Tibial artery (tissue), 4 donors: Measurements from ENCODE around the gene MASP2.
"Not testable (repeated sequence)": the region's sequence is repeated elsewhere in the genome, so short reads cannot be mapped to it uniquely, and the experiment has no call there.

Experiments
- DNase-seq, 2 donors: peaks; one replicate each; pipeline ENCODE4 v3.0.0-alpha.2; 2019
- H3K27ac ChIP-seq, 2 donors: fragments of 200-600 bp; sonication (generic) in 1 of 2; 1 replicate in 1 of 2; 2 replicates in 1 of 2; pipeline ENCODE4 v1.5.1; 2018 to 2019; ENCODE audit warnings: mild to moderate bottlenecking in 1 of 2
- H3K27me3 ChIP-seq, 2 donors: fragments of 200-600 bp; sonication (generic) in 1 of 2; one replicate each; pipeline versions ENCODE4 v1.5.1 to v1.6.0; 2016 to 2019
- H3K36me3 ChIP-seq, 3 donors: fragments of 200-600 bp; sonication (generic) in 2 of 3; one replicate each; pipeline ENCODE4 v1.5.1; 2016 to 2019; ENCODE audit warnings: mild to moderate bottlenecking in 2 of 3
- H3K4me1 ChIP-seq, 4 donors: fragments of 200-600 bp; sonication (generic) in 2 of 4; 1 replicate in 3 of 4; 2 replicates in 1 of 4; pipeline ENCODE4 v1.5.1; 2016 to 2019
- H3K4me3 ChIP-seq, 2 donors: fragments of 200-600 bp; sonication (generic) in 1 of 2; 1 replicate in 1 of 2; 2 replicates in 1 of 2; pipeline ENCODE4 v1.5.1; 2018 to 2019; ENCODE audit warnings: mild to moderate bottlenecking in 2 of 2
- H3K9me3 ChIP-seq, 3 donors: fragments of 200-600 bp; sonication (generic) in 1 of 3; one replicate each; pipeline ENCODE4 v1.5.1; 2016 to 2019
- CTCF ChIP-seq, 2 experiments: fragments of 200-600 bp in 1 of 2; fragments of 450-650 bp in 1 of 2; IDR thresholded peaks; one replicate each; pipeline ENCODE4 v1.5.1; 2017 to 2019; ENCODE audit warnings: antibody characterized with exemption in 2 of 2, mild to moderate bottlenecking in 1 of 2, moderate library complexity in 1 of 2
- intact Hi-C: fragments of 100-400 bp; cut with DNase I; formaldehyde crosslinking; loops from one replicate; pipeline ENCODE4 v1.15.0; 2023; ENCODE audit warnings: low total_unique reads

Gene MASP2

DNA sequence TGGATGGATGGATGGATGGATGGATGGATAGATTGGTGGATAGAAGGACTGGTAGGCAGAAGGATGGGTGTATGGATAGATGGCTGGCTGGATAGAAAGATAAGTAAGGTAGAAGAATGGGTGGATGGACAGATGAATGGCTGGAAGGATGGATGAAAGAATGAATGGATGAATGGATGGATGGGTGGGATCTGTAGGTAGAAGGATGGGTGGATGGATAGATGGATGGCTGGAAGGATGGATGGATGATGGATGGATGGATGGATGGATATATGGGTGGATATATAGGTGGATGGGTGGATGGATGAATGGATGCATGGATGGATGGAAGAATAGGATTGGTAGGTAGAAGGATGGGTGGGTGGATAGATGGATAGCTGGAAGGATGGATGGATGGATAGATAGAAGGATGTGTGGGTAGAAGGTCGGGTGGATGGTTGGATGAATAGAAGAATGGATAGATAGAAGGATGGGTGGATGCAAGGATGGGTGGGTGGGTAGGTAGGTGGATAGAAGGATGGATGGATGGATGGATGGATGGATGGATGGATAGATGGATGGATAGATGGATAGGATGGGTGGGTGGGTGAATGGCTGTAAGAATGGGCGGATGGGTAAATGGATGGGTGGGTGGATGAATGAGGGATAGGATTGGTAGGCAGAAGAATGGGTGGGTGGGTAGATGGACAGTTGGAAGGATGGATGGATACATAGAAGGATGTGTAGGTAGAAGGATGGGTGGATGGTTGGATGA lies 7.5 kb downstream of the MASP2 start:
- no peaks in the 10 kb centered on the region for H3K36me3 ChIP-seq
- TF ChIP-seq CTCF (IDR thresholded peaks at IDR 0.05), result no peak
- peaks cover 0 to 8% (median 6%) of the 10 kb centered on the region in 4 donors for H3K4me1 ChIP-seq
- H3K4me3 ChIP-seq, result no peak overlapping the region
- peaks cover 0 to 12% of the 10 kb centered on the region in 2 donors for H3K27me3 ChIP-seq
- intact Hi-C loops, result loop anchor here (5.0 kb wide), 1 partner anchor 608 kb away; no protein-coding TSS in a partner anchor
- H3K27ac ChIP-seq, result no peak overlapping the region
- DNase-seq, result no peak
- H3K9me3 ChIP-seq, result no peaks in the 10 kb centered on the region

GRCh38 chr1:11037740-11038182 lies 9.3 kb downstream of the MASP2 start:
- H3K27ac ChIP-seq, result no peak overlapping the region
- H3K9me3 ChIP-seq, result no peaks in the 10 kb centered on the region
- H3K4me1 ChIP-seq, result peaks cover 0 to 8% (median 6%) of the 10 kb centered on the region in 4 donors
- intact Hi-C loops, result no loop called here
- peak; percentile 90 to 91 for DNase-seq
- no peak overlapping the region for H3K4me3 ChIP-seq
- H3K36me3 ChIP-seq, result no peaks in the 10 kb centered on the region
- H3K27me3 ChIP-seq, result no peaks in the 10 kb centered on the region
- peak; percentile 97 for TF ChIP-seq CTCF (IDR thresholded peaks at IDR 0.05)

- H3K9me3 ChIP-seq, H3K27me3 ChIP-seq, DNase-seq, H3K4me3 ChIP-seq, intact Hi-C loops, H3K36me3 ChIP-seq, H3K27ac ChIP-seq, H3K4me1 ChIP-seq: not testable (repeated sequence)
Observed at GRCh38 chr1:11037019-11037739, 9.9 kb downstream of the MASP2 start.

- intact Hi-C loops, result no loop called here
- no peak for TF ChIP-seq CTCF (IDR thresholded peaks at IDR 0.05)
- no peak overlapping the region for H3K4me3 ChIP-seq
- H3K9me3 ChIP-seq, result no peaks in the 10 kb centered on the region
- H3K36me3 ChIP-seq, result peaks cover 10 to 18% (median 12%) of the 10 kb centered on the region in 3 donors
- H3K4me1 ChIP-seq, result peaks cover 0 to 11% (median 7%) of the 10 kb centered on the region in 4 donors
- H3K27ac ChIP-seq, result no peak overlapping the region
- no peaks in the 10 kb centered on the region for H3K27me3 ChIP-seq
- DNase-seq, result no peak
Observed at GRCh38 chr1:11031624-11032262, 15.3 kb downstream of the MASP2 start.

DNA sequence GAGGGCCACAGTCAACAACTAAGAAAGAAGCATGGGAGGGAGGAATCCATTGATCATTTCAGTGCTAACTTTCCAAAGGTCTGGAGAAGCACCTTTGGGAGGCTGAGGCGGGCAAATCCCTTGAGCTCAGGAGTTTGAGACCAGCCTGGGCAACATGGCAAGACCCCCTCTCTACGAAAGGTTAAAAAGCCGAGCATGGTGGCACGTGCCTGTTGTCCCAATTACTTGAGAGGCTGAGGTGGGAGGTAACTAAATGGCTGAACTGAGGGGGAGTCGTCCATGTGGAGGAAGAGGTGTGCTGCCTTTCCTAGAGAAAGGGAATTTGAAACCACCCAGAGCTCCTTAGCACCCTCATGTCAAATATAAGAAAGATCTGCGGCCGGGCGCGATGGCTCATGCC lies 16.2 kb downstream of the MASP2 start:
- no peak for DNase-seq
- TF ChIP-seq CTCF (IDR thresholded peaks at IDR 0.05), result no peak
- H3K27ac ChIP-seq, result no peak overlapping the region
- H3K4me1 ChIP-seq, result peaks cover 0 to 11% (median 7%) of the 10 kb centered on the region in 4 donors
- peaks cover 19 to 27% (median 21%) of the 10 kb centered on the region in 3 donors for H3K36me3 ChIP-seq
- no peaks in the 10 kb centered on the region for H3K27me3 ChIP-seq
- intact Hi-C loops, result no loop called here
- no peaks in the 10 kb centered on the region for H3K9me3 ChIP-seq
- no peak overlapping the region for H3K4me3 ChIP-seq
